Lower leg skin (tissue), 3 donors: Measurements from ENCODE around the gene RPL22.

Experiments
- CTCF ChIP-seq, 3 donors: fragments of 450-650 bp; IDR thresholded peaks; one replicate each; pipeline ENCODE4 v1.5.1; 2016; ENCODE audit warnings: antibody characterized with exemption in 3 of 3, mild to moderate bottlenecking in 3 of 3, moderate library complexity in 2 of 3
- POLR2A ChIP-seq, 2 donors: fragments of 450-650 bp; IDR thresholded peaks; one replicate each; pipeline ENCODE4 v1.6.1; 2016 to 2017; ENCODE audit warnings: antibody characterized with exemption in 2 of 2, mild to moderate bottlenecking in 1 of 2, moderate library complexity in 1 of 2

- TF ChIP-seq POLR2A (IDR thresholded peaks at IDR 0.05) (no peak), CTCF (IDR thresholded peaks at IDR 0.05) (no peak)
Observed at GRCh38 chr1:6145396-6145750, 54.0 kb downstream of the RPL22 start.
